GM19372 (cell line): Measurements from ENCODE around the gene CYP4F22.
"Not testable (repeated sequence)": the region's sequence is repeated elsewhere in the genome, so short reads cannot be mapped to it uniquely, and the experiment has no call there.

Experiments
- ATAC-seq: cut with Tn5 transposase; IDR thresholded peaks from one replicate; pipeline ENCODE4 v1.9.1; 2021; ENCODE audit warnings: mild to moderate bottlenecking, low read depth, moderate library complexity; ENCODE audit not compliant: unreplicated experiment

CYP4F22 gene

DNA sequence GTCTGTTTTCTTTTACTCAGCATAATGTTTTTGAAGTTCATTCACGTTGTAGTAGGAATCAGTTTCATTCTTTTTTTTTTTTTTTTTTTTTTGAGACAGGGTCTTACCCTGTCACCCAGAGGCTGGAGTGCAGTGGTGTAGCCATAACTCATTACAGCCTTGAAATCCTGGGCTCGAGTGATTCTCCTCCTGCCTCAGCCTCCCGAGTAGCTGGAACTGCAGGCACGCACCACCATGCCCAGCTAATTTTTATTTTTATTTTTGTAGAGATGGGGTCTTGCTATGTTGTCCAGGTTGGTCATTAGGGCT is 25.2 kb downstream of the CYP4F22 start:
- ATAC-seq: not testable (repeated sequence)

- no peak for ATAC-seq
These were observed 26.9 kb downstream of the CYP4F22 start for GRCh38 chr19:15534957-15535864.

DNA sequence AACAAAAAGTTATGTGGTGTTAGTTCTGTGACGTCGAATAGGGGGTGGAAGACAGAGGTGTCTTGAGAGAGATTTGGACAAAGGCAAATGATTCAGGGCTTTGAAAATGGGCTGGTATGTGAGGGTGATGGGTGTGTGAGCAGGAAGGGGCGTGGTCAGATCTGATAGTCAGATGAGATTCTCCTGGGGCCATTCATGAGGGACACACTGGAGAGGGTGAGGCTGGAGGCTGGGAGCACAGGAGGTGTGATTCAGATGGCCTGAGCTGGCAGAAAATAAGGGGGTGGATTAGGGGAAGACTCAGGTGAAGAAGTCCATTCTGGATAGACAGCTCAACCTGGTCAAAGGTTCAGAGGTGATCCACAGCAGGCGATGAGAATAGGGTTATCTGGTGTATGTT is 28.0 kb downstream of the CYP4F22 start:
- ATAC-seq: no peak

DNA sequence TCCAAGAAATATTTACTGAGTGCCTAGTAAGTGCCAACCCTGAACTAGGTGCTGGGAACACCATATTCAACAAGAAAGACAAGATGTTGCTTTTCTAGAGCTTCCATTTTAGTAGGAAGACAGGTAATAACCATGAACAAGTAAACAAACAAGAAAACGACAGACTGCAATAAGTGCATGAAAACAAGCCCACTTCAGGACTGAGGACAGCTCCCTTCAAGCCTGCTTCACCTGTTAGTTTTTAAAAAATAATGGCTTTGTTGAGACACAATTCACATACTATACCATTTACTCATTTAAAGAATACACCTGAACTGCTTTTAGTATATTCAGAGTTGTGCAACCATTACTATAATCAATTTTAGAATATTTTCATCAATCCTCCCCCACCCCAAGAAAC is 30.4 kb downstream of the CYP4F22 start:
- ATAC-seq: no peak

GRCh38 chr19:15539638-15540037 is 31.3 kb downstream of the CYP4F22 start:
- ATAC-seq: no peak

- ATAC-seq: no peak
These were observed 32.1 kb downstream of the CYP4F22 start for GRCh38 chr19:15540435-15540834.

- no peak for ATAC-seq
These were observed 36.0 kb downstream of the CYP4F22 start for GRCh38 chr19:15544283-15544682.

GRCh38 chr19:15544970-15545369 is 36.6 kb downstream of the CYP4F22 start:
- ATAC-seq: no peak

- ATAC-seq: no peak
These were observed 40.3 kb downstream of the CYP4F22 start for GRCh38 chr19:15548648-15549047.

DNA sequence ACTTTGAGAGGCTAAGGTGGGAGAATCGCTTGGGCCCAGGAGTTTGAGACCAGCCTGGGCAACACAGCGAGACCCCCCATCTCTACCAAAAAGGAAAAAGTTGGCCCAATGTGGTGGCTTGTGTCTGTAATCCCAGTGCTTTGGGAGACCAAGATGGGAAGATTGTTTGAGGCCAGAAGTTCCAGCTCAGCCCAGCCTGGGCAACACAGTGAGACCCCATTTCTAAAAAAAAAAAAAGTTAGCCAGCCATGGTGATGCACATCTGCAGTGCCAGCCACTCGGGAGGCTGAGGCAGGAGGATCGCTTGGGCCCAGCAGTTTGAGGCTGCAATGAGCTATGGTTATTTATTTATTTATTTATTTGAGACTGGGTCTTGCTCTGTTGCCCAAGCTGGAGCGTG is 41.3 kb downstream of the CYP4F22 start:
- ATAC-seq: no peak

GRCh38 chr19:15550273-15550672 is 41.9 kb downstream of the CYP4F22 start:
- ATAC-seq: no peak

DNA sequence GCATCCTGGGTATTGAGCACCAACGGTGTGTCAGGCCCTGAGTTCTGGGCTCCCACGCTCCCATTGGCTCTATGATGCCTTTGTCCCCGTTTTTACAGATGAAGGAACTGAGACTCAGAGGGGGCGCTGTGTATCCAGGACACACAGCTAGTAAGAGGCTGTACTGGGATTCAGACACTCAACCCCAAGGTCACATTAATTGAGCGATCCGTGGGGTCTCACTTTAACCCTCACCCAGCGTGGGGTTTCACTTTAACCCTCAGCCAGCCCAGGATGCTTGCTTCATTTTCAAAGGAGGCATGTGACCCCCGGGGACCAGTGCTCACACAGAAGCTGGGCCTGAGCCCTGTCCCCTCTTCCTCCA is 42.6 kb downstream of the CYP4F22 start:
- ATAC-seq: no peak

DNA sequence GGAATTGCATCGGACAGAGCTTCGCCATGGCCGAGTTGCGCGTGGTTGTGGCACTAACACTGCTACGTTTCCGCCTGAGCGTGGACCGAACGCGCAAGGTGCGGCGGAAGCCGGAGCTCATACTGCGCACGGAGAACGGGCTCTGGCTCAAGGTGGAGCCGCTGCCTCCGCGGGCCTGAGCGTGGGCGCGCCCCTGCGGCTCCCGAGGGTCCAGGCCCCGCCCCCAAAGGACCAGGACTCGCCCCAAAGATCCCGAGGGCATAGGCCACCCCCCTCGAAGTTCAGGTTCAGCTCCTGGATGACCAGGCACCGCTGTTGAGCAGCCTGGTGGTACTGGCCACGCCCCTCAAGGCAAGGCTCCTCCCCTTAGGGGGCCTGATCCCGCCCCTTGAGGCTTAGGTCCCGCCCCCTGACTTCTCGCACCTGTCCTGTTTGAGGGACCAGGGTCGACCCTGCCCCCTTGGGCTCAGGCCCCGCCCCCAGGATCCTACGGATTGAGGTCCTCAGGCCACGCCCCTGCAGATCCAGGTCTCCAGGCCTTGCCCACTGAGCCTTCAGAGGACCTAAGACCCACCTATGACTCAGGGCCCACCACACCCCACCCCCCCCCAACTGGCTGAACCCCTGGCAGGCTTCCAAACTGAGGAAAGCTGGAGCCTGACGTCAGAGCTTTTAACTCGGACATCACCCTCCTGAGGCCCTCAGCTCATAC is 43.1 kb downstream of the CYP4F22 start:
- no peak for ATAC-seq

GRCh38 chr19:15555021-15555420 is 46.7 kb downstream of the CYP4F22 start:
- no peak for ATAC-seq

DNA sequence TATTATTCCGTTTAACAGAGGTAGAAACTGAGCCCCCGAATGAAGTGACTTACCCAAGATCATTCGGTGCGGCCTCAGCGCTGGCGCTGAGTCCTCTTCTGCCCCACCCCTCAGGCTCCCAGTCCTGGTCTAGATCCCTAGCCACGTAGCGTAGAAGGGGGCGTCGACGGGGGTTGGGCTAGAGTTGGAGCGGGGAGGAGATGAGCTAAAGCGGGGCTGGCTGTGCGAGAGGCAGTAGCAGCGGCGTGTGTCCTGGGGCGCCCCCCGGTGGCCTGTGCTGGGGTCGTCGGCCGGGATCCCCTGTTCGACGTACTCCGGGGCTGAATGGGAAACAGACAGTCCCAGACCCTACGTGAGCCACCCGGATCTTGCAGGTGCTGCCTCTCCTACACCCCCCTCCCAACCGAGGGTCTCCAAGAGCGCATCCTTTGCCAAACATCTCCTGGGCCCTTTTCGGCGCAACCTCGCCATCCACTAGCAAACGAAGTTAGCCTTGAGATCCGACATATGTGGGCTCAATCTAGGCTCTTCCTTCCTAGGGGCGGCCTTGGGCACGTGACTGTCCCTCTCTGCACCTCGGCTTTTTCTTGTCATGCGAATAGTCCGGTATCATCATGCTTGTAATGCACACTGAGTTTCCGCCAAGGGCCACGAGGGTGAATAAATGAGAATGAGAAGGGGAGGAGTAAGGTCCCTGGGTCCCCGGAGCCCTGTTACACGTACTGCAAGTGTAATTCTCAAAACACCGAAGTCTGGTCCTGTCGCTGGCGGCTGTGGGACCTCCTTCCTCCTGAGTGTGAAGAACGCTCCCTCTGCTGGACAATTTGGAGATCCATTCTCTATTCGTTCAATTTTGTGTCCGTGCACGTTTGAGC is 47.7 kb downstream of the CYP4F22 start:
- peak; percentile 62 for ATAC-seq

DNA sequence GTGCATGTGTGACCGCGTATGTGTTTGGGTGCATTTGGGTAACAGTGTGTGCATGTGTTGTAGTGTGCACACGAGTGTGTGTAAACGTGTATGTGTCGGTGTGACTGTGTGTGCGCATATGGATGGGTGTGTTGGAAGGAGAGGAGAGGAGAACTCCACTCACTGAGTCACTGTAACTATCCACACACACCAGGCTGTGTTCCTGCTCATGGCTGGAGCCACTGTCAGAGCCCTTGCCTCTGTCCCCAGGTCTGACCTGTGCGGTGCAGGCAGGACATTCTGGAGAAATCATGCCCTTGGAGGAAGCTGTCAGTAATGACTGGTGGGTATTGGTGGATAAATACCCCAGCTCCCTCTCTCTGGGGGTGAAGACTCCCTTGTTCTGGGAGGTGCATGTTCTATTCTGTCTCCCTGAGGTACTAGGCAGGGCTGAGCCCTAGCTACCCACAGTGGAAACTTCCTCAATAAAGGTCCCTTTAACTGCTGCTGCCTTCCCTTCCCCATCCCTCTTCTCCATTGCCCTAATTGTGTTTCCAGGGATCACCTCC is 48.4 kb downstream of the CYP4F22 start:
- no peak for ATAC-seq

DNA sequence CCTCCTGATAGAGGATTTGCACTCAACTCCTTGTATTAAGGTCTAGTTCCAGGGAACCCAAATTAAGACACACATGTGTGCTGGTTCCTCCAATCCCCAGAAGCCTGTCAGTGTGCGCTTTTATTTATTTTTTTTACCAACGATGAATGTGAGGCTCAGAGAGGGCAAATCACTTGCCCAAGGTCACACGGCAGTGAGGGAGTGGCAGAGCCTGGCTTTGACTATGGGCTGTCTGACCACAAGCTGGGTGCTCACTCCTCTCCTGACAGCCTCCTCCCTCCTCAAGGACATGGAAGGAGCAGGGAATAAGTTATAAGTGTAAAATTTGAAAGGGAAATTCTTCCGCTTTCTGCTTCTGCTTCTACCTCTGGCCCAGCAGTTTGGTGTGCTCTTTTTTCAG is 48.9 kb downstream of the CYP4F22 start:
- ATAC-seq: no peak

GRCh38 chr19:15562145-15562544 is 53.8 kb downstream of the CYP4F22 start:
- ATAC-seq: no peak

DNA sequence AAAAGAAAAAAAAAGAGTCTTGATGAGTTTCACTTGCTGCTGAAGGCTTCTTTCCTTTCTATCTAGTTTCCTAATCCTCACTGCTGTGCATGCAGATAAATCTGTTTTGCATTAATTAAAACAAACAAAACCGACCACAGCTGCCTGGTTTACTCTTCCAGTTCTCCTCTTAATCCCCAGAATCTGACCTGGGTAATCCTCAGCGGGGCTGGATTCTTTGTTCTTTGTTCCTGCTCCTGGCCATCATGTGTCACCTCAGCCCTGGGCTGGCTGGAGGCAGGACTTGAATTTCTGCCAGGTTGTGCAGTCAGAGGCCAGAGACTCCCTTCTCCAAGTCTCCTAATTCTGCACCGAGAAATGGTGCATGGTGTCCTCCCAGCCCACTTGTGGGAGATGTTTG is 54.5 kb downstream of the CYP4F22 start:
- no peak for ATAC-seq

- no peak for ATAC-seq
These were observed 55.0 kb downstream of the CYP4F22 start for GRCh38 chr19:15563325-15563794.

- ATAC-seq: no peak
These were observed 55.6 kb downstream of the CYP4F22 start for GRCh38 chr19:15563931-15564330.
